Glomerular visceral epithelial cell (primary cell): ENCODE measurements around the gene CCDC106.
A peak's percentile ranks its signal among the peaks of the same experiment; 100 is the strongest.

ENCODE experiments used
- DNase-seq: peaks from one replicate; pipeline ENCODE4 v3.0.0-alpha.2; 2016; ENCODE audit errors: extremely low spot score

Gene CCDC106

DNA sequence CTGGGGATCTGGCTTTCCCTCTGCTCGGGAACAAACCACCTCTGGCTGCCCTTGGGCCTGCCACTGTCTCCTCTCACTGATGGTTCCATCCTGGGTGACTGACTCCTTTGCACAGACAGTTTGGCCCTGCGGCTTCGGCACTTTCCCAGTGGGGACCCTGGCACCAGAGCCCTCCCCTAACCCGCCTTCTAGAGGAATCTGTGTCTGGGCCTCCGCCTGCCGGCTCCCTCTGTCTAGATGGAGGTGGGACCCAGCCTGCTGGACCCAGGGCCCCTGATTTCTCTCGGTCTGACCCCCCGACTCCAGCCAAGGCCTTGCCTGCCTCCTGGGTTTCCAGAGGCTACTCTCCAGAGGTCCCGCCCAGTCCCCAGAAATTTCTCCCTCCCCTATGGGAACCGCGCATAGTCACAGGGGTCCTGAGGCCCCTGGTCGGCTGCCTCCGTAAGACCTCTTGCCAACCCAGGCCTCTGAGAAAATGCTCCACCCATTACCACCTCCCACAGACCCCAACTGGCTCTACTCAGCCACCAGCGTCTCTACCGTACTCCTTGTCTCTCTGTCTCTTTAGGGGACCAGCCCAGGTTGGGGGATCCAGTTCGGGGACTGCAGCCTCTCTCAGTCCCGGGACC is 2.7 kb downstream of the CCDC106 start:
- DNase-seq: no peak

DNA sequence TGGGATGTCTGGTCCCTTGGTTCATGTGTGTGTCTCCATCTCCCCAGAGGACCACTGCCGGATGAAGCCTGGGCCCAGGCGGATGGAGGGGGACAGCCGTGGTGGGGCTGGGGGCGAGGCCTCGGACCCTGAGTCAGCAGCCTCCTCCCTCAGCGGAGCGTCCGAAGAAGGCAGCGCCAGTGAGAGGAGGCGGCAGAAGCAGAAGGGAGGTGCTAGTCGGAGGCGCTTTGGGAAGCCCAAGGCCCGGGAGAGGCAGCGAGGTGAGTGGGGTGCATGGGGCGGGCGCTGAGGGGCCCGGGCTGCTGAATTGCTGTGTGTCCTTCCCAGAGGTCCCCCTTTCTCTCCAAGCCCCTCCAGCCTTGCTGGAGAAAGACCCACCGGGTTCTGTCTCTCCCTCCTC is 3.2 kb downstream of the CCDC106 start:
- no peak for DNase-seq

DNA sequence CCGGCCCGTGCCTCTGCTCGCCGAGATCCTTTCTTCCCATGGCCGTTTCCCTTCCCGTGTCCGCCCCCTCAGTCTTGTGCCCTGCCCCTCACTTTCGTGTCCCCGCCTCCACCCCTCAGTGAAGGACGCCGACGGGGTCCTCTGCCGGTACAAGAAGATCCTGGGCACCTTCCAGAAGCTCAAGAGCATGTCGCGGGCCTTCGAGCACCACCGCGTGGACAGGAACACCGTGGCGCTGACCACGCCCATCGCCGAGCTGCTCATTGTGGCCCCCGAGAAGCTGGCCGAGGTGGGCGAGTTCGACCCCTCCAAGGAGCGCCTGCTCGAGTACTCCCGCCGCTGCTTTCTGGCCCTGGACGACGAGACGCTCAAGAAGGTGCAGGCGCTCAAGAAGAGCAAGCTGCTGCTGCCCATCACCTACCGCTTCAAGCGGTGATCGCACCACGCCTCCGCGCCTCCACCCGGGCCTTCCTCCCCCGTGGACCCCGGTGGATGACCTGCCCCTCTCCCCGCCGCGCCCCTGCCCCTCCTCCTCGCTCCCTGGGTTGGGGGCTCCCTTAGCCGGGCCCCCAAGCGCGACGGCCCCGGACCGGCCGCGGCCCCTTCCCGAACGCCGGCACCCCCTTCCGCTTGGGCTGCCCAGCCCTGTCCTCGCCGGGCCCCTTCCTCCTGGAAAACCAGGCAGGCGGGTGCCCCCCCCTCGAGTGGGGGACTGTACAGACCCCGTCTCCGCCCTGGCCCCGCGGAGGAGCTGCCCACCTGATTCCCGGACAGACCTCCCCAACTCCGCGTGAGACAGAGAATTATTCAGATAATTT is 4.5 kb downstream of the CCDC106 start:
- no peak for DNase-seq

DNA sequence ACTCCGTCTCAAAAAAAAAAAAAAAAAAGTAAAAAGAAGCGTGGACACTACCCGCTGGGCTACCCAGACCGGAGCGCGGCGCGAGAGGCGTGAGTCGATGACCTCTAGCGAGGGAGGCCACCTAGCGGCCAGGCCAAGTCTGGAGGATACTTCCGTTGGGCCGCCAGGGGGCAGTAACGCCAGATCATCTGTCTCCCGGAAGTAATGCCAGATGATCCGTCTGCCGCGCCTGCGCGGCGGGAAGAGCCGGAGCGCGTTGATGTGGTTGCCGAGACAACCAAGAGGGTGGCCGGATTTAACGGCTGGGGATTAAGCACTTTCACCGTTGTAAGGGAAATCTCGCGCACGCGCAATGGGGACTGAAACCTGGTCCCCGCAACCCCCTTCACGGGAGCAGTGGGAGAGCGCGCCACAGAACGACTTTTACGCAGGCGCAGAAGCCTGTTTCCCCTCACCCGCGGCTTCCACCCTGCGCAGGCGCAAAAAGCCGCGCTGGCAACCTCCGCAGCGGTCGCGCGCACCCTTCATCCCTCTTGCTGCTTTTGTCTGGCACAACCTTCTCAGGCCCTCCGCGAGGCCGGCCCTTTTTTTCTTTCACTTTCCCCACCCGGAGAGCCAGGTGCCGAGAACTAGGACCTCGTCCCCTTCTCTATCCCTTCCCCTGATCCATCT is 5.8 kb downstream of the CCDC106 start:
- peak; percentile 100 for DNase-seq

DNA sequence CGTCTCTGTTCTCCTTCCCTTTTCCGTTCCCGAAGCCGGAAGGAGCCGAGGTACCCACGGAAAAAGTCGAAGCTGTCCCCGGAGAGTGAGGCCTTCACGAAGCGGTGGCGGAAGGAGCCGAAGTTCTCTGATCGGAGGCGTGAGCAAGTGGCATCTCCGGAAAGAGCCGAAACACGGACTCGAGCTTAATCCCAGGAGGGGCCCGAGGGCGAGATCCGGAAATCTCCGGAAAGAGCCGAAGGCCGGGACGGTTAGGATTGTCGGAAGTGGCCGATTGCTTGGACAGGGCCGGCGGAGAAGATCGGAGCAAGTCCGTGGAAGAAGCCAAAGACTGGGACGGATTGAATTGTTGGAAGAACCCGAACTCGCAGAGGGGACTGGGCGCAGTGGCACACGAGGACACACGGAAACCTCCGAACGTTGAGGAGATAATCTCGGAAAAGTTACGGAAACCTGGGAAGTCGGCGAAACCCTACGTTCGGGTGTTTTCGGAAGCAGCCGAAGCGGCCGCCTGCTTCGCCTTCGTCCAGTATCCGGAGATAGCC is 6.4 kb downstream of the CCDC106 start:
- DNase-seq: peak; percentile 100

DNA sequence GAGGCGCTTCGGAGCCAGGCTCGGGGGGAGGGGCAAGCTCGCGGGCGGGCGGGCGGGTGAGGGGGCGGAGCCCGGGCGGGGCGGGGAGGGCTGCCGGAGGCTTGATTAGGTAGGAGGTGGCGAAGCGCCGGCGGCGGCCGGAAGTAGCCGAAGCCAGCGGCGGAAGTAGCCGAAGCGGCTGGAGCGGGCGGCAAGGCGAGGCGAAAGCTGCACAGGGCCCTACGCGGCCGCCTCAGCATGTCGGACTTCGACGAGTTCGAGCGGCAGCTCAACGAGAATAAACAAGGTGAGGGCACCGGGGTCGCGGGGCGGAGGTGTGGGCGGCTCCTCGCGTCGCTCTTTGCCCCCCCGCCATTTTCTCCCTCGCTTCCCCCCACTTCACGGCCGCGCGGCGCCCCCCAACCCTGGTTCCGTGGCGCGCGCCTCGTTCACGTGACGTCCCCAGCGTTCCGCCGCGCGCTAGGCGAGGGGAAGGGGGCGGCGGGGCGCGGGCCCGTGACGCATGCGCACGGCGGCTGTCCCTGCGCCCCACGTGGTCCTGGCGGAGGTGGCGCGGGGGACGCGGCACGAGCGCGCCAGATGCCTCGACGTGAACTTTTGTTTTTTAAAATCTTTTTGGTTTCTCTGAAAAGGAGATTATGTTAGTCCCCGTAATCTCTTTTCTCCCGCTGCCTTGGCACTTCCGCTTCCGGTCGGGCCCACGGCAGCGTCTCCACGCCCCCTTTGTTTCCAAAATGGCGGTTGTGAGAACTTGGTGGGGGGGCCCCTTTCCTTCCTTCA is 7.0 kb downstream of the CCDC106 start, which contains the start of gene U2AF2:
TSS of gene U2AF2 (plus strand) at position 168 of the 780 bp plus-strand sequence. CDS start at position 238, 70 bp downstream.
- DNase-seq: peak; percentile 98

DNA sequence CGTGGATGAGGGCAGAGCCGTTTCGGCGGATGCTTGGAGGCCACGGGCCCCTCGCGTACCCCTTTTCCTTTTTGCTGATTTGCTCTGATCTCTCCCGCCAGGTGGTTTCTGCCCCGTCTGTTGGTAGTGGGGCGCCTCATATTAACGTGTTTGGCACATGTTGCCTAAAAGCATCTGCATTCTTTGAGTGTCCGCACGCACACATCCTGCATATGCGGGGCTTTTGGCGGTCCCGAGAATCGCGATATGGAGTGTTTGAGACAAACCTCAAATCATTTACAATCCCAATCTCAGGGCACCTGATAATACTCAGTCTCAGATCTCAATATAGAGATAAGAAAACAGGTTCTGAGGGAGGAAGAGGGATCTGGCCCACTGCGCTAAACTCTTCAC is 7.6 kb downstream of the CCDC106 start:
- DNase-seq: no peak

DNA sequence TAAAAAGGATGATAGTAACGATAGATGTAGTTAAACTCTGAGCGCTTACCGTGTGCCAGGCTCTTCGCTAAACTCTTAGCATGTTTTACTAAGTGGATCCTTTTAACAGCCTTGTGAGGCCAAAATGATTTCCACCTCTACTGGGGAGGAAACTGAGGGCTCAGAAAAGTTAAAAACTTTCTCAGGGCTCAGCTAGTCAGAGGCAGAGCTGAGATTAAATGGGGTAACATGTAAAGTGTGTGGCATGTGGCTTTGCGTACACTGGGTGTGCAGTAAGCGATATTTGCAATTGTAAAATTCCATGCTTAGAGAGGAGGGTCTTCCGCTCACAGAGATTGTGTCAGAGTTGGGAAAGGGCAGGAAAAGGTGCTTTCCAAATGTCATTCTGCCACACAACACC is 8.5 kb downstream of the CCDC106 start:
- DNase-seq: no peak

DNA sequence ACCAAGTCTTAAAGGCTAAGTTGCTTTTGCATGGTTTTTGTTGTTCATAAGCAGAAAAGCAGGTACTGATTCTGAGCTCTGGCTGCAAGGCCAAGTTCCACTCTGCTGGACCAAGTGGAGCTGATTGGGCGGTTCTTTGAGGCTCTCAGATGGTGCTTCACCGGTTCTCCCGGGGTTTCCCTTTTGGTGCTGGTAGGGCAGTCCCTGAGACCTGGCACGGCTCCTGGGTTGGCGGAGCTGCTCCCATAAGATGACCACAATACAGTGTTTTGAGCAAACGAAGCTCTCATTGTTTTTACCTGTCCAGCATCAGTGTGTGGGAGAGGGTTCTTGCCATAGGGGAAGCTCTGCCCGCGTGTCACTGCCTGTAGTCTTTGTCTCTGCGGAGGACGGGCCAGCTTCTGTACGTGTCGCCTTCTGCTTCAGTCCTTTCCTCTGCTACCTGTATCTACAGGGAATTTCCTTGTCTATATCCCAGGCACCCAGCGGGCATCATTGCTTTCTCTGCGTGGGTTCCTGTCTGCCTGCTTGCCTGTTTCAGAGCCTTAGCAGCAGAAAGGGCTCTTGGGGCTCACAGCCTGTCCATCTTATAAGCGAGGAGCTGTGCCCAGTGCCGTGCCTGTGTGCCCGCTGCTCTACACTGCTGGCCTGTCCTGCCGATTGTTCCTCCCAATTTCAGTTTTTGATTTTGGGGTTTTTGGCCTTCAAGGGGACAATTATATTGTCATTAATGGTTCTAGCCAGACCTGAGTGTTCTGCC is 9.2 kb downstream of the CCDC106 start:
- DNase-seq: no peak

DNA sequence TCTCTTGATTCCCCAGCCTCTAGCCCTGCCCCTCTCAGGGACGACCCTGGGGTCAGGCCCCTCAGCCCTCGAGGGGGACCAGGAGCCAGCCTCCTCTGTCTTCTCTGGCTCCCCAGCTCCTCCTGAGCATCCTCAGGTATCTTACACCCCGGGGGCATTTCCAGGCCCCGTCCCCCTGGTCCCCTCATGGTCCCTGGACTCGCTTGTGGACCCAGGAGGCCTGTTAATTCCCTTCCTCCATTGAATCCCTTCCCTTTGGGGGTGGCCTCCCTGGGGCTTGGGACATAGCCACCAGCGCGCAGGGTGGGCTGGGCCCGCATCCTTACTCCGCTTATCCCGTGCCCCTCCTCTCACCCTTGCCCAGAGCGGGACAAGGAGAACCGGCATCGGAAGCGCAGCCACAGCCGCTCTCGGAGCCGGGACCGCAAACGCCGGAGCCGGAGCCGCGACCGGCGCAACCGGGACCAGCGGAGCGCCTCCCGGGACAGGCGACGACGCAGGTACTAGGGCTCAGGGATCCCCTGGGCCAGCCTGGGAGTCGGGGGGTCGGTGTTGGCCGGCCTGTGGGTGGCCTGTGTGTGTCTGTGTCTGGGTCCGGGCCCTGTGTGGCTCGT is 10.9 kb downstream of the CCDC106 start:
- DNase-seq: no peak

DNA sequence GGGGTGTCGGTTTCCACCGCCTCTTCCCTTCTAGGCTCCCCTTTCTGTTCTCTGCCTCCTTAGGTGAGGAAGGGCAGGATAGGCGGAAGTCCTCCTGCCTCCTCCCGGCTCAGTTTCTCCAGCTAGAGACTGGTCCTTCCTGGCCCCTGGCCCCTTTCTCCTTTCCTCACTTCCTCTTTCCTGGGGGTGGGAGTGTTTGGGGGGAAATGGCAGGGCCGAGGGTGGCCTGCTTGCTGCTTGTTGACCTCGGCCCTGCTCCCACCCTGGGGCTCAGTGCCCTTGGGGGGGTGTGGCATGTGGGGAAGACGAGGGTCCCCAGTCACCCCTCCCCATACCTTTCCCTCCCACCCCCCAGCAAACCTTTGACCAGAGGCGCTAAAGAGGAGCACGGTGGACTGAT is 11.8 kb downstream of the CCDC106 start:
- no peak for DNase-seq

DNA sequence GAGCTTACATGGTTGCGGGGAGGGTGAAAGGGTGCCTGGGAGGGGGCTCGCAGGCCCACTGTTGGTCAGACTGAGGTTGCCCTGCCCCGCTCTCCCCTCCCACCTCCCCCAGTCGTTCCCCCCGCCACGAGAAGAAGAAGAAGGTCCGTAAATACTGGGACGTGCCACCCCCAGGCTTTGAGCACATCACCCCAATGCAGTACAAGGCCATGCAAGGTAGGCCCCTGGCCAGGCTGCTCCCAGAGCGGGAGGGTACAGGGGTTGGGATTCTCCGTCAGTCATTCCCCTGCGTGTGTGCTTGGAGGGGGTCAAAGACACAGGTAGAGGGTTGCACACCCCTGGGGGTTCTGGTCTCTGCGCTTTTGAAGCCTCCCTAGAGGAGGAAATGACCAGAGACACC is 12.4 kb downstream of the CCDC106 start:
- no peak for DNase-seq

DNA sequence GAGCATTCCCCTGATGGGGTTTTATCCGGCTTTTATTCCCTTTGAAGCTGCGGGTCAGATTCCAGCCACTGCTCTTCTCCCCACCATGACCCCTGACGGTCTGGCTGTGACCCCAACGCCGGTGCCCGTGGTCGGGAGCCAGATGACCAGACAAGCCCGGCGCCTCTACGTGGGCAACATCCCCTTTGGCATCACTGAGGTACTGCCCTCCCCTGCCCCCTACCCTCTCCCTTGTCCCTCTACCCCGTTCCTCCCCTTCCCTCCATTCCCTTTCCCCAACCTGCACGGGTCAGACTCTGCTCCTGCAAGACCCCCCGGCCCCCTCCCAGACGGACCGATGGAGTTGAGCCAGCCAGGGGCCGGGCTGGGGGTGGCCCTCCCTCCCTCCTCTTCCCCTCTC is 13.0 kb downstream of the CCDC106 start:
- no peak for DNase-seq

DNA sequence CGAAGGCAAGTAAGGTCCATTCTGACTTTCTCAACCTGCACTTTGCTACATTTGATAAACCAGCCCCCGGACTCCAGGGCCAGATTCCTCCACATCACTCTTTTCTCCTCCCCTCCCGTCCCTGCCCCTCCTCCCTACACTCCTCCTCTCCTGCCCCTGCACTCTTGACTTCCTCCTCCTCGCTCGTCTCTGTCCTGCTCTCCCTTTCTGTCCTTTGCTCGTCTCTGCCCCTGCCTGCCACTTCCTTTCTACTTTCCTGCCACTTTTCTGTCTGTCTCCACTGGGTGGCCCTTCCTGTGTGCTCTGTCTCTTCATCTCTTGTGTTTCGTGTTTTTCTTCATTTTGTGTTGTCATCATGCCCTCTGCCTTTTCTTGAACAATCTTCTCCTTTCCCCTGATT is 13.8 kb downstream of the CCDC106 start:
- no peak for DNase-seq

DNA sequence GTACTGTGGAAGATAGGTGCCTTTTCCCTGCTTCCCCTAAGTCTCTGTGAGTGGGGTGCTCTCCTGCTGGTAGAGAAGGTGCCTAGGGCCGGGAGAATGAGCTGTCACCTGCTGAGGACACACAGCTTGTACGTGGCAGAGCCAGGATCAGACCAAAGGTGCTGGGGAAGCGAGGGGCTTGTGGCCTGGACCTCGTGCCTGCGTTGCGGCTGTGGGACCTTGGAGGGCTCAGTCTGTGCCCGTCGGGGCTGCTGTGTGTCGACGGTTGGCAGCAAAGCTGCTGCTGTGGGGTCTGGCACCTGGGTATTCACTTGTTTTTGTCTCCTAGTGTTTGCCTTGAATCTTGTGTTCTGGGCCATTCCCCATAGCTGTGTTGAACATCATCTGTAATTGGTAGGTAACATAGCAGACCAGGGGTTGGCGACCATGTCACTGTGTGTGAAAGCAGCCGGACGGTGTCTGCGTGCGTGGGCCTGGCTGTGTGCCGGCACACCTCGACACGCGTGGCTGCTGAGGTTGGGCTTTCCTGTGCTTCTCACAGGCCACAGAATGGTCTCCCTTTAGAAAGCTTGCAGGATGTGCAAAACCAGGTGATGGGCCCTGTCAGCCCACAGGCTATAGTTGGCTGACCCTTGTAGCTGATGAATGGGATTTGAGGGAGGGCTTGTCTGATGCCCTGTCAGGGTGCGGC is 16.0 kb downstream of the CCDC106 start:
- DNase-seq: no peak

DNA sequence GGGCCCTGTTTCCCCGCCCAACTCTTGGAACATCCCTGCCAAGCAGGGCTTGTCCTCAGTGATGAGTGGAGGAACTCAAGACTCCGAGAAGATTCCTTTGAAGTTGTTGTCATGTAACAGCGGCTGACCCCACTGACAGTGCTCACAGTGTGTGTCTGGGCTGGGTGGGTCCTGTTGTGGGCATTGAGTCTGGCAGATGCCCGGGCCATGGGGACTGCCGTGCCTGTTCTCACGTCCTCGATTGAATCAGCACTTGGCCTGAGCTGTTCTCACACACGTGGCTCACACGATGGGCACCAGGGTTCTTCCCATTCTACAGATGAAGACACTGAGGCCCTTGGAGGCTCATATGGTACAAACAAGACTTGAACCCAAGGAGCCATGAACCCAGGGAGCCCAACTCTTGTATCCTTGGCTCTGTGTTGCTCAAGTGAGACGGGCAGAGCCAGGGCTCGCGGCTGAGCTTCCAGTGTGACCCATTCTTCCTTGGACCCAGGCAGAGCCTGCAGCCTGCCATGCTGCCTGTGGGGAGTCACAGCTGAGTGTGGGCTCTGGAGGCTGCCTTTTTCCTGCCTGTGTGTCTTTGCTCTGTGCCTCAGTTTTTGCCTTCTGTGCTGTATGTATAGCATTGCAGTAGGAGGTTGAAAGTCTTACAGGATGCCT is 18.5 kb downstream of the CCDC106 start:
- no peak for DNase-seq

DNA sequence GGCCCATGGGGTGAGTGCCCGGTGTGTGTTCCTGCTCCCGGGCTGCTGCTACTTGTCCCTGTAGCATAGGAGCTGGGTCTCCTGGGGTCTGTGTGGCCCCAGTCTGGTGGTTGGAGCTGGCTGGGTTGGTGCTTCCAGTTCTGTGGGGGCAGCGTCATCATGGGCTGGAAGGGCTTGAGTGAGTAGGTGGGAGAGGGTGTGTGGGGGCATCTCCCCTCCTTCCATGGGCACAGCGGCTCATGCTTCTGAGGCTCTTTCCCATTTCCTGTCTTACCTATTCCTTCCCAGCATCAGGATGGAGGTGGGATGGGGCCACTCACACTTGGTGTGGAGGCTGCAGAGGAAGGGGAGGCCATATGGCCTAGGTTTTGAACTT is 19.0 kb downstream of the CCDC106 start:
- DNase-seq: no peak

DNA sequence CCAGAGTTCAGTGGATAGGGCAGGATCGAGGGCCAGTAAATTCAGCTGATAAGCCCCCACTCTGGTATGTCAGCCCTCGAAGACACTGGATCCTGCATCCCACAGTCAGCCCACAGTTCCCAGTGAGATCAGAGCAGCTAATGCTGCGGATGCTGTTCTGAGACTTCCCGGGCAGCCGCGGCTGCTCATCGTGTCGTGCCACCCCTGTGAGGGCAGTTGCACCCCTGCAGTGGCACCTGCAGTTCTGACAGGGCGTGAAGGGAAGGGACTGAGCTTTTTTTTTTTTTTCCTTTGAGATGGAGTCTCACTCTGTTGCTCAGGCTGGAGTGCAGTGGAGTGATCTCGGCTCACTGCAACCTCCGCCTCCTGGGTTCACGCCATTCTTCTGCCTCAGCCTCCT is 19.5 kb downstream of the CCDC106 start:
- DNase-seq: no peak

DNA sequence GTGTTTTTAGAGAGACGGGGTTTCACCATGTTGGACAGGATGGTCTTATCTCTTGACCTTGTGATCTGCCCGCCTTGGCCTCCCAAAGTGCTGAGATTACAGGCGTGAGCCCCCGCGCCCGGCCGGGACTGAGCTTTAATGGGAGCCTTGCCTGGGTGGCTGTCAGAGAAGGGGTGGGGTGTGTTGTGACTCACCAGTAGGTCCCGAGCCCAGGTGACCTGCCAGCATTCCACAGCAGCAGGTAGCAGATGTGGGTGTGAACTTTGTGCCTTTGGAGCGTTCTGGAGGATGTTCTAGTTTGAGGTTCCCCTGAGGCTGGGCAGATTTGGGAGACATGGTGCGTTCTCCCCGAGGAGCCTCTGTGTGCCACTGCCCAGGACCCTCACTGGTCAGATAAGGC is 19.9 kb downstream of the CCDC106 start:
- DNase-seq: no peak
